ENCODE data around the gene TRIM51.
"Not testable (repeated sequence)": the region's sequence is repeated elsewhere in the genome, so short reads cannot be mapped to it uniquely, and the experiment has no call there.

The TRIM51 gene

GRCh38 chr11:55882997-55883396 lies at the start of gene TRIM51:
Gene TRIM51, plus strand, starts transcription at chr11:55883297. Its CDS starts 2,132 bp downstream, at chr11:55885429.
- not testable (repeated sequence) for DNase-seq (ENCODE audit: low read depth)

GRCh38 chr11:55838452-55838851 lies 44.6 kb upstream of the TRIM51 start, which contains the start of gene OR5D16:
Gene OR5D16, plus strand, starts transcription at chr11:55838752. Its CDS starts 0 bp downstream, at chr11:55838752.
- DNase-seq (ENCODE audit: low read depth), result no peak

GRCh38 chr11:55847453-55847852 lies 35.6 kb upstream of the TRIM51 start:
- no peak for DNase-seq (ENCODE audit: low read depth)

GRCh38 chr11:55849037-55849436 lies 34.1 kb upstream of the TRIM51 start:
- no peak for DNase-seq (ENCODE audit: low read depth)

- DNase-seq (ENCODE audit: low read depth), result no peak
These were observed 31.0 kb upstream of the TRIM51 start for GRCh38 chr11:55852141-55852540.

- DNase-seq (ENCODE audit: low read depth), result no peak
These were observed 28.4 kb upstream of the TRIM51 start for GRCh38 chr11:55854704-55855103.

GRCh38 chr11:55867354-55867753 lies 15.7 kb upstream of the TRIM51 start:
- not testable (repeated sequence) for DNase-seq (ENCODE audit: low read depth)

- not testable (repeated sequence) for DNase-seq (ENCODE audit: low read depth)
These were observed 10.4 kb upstream of the TRIM51 start for GRCh38 chr11:55872731-55873130.

- not testable (repeated sequence) for DNase-seq (ENCODE audit: low read depth)
These were observed 10.0 kb upstream of the TRIM51 start for GRCh38 chr11:55873146-55873545.

GRCh38 chr11:55884995-55885394 lies 1.9 kb downstream of the TRIM51 start:
- not testable (repeated sequence) for DNase-seq (ENCODE audit: low read depth)

- DNase-seq (ENCODE audit: low read depth), result not testable (repeated sequence)
These were observed 2.4 kb downstream of the TRIM51 start for GRCh38 chr11:55885481-55885880.

- DNase-seq (ENCODE audit: low read depth), result no peak
These were observed 12.1 kb downstream of the TRIM51 start for GRCh38 chr11:55895216-55895615.

- DNase-seq (ENCODE audit: low read depth), result no peak
These were observed 19.2 kb downstream of the TRIM51 start for GRCh38 chr11:55902308-55902707.

GRCh38 chr11:55914482-55914881 lies 31.4 kb downstream of the TRIM51 start, which contains the start of gene OR5W2:
Gene OR5W2, minus strand, starts transcription at chr11:55914582. Its CDS starts 0 bp downstream, at chr11:55914582.
- DNase-seq (ENCODE audit: low read depth), result no peak

- no peak for DNase-seq (ENCODE audit: low read depth)
These were observed 37.4 kb downstream of the TRIM51 start for GRCh38 chr11:55920537-55920936.

GRCh38 chr11:55936300-55936699 lies 53.2 kb downstream of the TRIM51 start, which contains the start of gene OR5I1:
Gene OR5I1, minus strand, starts transcription at chr11:55936400. Its CDS starts 0 bp downstream, at chr11:55936400.
- DNase-seq (ENCODE audit: low read depth), result no peak

All from stimulated activated CD8-positive, alpha-beta memory T cell treated with anti-CD3 and anti-CD28 coated beads, Interleukin-4, amount 100 ng/mL, for 24 hours (primary cell).